T-cell (primary cell): Measurements from ENCODE around the gene CRNKL1. TPM values are rescaled to one million over a fixed set of nuclear protein-coding genes. Genes with fewer than 3 reads are reported as not detected.

Experiments
- ATAC-seq, 4 experiments: fragments of 200-7000 bp in 3 of 4; fragments of 150-1000 bp in 1 of 4; cut with Tn5 transposase; replicated peaks in 1 of 4; 1 replicate in 3 of 4; 2 replicates in 1 of 4; pipeline ENCODE4 v1.10.0; 2021; ENCODE audit warnings: moderate library complexity in 3 of 4, mild to moderate bottlenecking in 2 of 4, moderate number of reproducible peaks in 1 of 4
- CTCF ChIA-PET, 2 donors: fragments of 300-600 bp; sonication (Branson Sonifier 250); formaldehyde crosslinking; loops; one replicate each; lab custom pipeline; 2022; ENCODE audit warnings: antibody characterized with exemption in 2 of 2; lab: Charles Lee
- POLR2A ChIA-PET, 2 donors: fragments of 300-600 bp; sonication (Branson Sonifier 250); formaldehyde crosslinking; loops; one replicate each; lab custom pipeline; 2022; ENCODE audit warnings: antibody characterized with exemption in 2 of 2; lab: Charles Lee
- DNase-seq, 35 experiments: peaks; one replicate each; pipeline versions ENCODE4 v3.0.0 to v3.0.0-alpha.2; 2013 to 2023
- H3K27ac ChIP-seq: one replicate; pipeline ENCODE4 v1.5.1; 2013; ENCODE audit warnings: low read length
- H3K27me3 ChIP-seq, 2 experiments: replicated peaks in 1 of 2; 1 replicate in 1 of 2; 2 replicates in 1 of 2; pipeline versions ENCODE4 v1.6.1 to v1.7.0; 2013; ENCODE audit warnings: low read length in 1 of 2, mixed read lengths in 1 of 2; ENCODE audit not compliant: control insufficient read depth in 2 of 2, insufficient read depth in 2 of 2; ENCODE audit errors: extremely low read depth in 1 of 2
- H3K36me3 ChIP-seq, 2 donors: 1 replicate in 1 of 2; 2 replicates in 1 of 2; pipeline versions ENCODE4 v1.6.1 to v1.7.0; 2013; ENCODE audit warnings: low read length in 1 of 2; ENCODE audit not compliant: control insufficient read depth in 2 of 2, insufficient read depth in 1 of 2; ENCODE audit errors: extremely low read depth in 1 of 2
- H3K4me1 ChIP-seq, 2 experiments: 1 replicate in 1 of 2; 2 replicates in 1 of 2; pipeline versions ENCODE4 v1.6.1 to v1.7.0; 2013; ENCODE audit warnings: low read length in 2 of 2, mixed read lengths in 1 of 2; ENCODE audit not compliant: insufficient read depth in 2 of 2, control insufficient read depth in 1 of 2; ENCODE audit errors: extremely low read depth in 1 of 2
- H3K4me3 ChIP-seq, 2 donors: 1 replicate in 1 of 2; 2 replicates in 1 of 2; pipeline versions ENCODE4 v1.5.1 to v1.7.0; 2013; ENCODE audit warnings: mild to moderate bottlenecking in 2 of 2, low read length in 1 of 2, moderate library complexity in 1 of 2; ENCODE audit not compliant: control insufficient read depth in 1 of 2; ENCODE audit errors: extremely low read depth in 1 of 2
- H3K9me3 ChIP-seq: 2 replicates; pipeline ENCODE4 v1.7.0; 2013
- H3K27ac Mint-ChIP-seq, 2 donors: one replicate each; pipeline ENCODE4 v1.8.0; 2020 to 2021; ENCODE audit warnings: mild to moderate bottlenecking in 2 of 2, mixed read lengths in 2 of 2
- H3K27me3 Mint-ChIP-seq, 2 donors: one replicate each; pipeline ENCODE4 v1.8.0; 2021 to 2022; ENCODE audit warnings: mixed read lengths in 2 of 2
- H3K36me3 Mint-ChIP-seq: one replicate; pipeline ENCODE4 v1.8.0; 2021; ENCODE audit warnings: mixed read lengths
- H3K4me1 Mint-ChIP-seq, 3 donors: one replicate each; pipeline ENCODE4 v1.8.0; 2020 to 2022; ENCODE audit warnings: mixed read lengths in 3 of 3, mild to moderate bottlenecking in 1 of 3
- H3K4me3 Mint-ChIP-seq, 3 donors: one replicate each; pipeline ENCODE4 v1.8.0; 2020 to 2022; ENCODE audit warnings: mild to moderate bottlenecking in 3 of 3, mixed read lengths in 3 of 3, moderate library complexity in 3 of 3
- H3K9me3 Mint-ChIP-seq, 3 donors: one replicate each; pipeline ENCODE4 v1.8.0; 2020 to 2022; ENCODE audit warnings: mixed read lengths in 3 of 3
- WGBS: methylation state at CpG from one replicate; pipeline ENCODE4 v1.1.5; 2013; ENCODE audit warnings: missing lambda C conversion rate; ENCODE audit not compliant: insufficient coverage; 5-methylcytosine and 5-hydroxymethylcytosine counted together
- total RNA-seq, 35 experiments: library from RNA in 6 of 35; stranded (reverse) in 6 of 35; fragments of 120-200 nt in 1 of 35; gene quantifications; one replicate each; pipeline versions ENCODE4 v1.2.1 to v1.2.4 and lab custom pipeline; 2013 to 2026

The CRNKL1 gene
- total RNA-seq, 5 donors from 2014 or later (not counting 1 experiment from before 2014, with no cell fraction given): 17.8 to 27.0 (median 24.8) TPM

- no peaks in the 10 kb centered on the region for H3K9me3 Mint-ChIP-seq
- POLR2A ChIA-PET: no interaction called here
- ATAC-seq (peak in 2 of 4 experiments; percentile 1 to 7), DNase-seq (peak in 7 of 35 experiments; percentile 1 to 33 (median 11))
- Histone ChIP-seq H3K36me3 (peaks cover 0 to 3% of the 10 kb centered on the region in 2 donors), H3K4me3 (peak overlapping the region; percentile 68 to 72), H3K9me3 (no peaks in the 10 kb centered on the region), H3K27me3 (no peaks in the 10 kb centered on the region), H3K27ac (no peak overlapping the region), H3K4me1 (peaks cover 4 to 37% of the 10 kb centered on the region in 2 experiments)
- H3K36me3 Mint-ChIP-seq: peaks cover 3% of the 10 kb centered on the region
- H3K27me3 Mint-ChIP-seq: no peaks in the 10 kb centered on the region
- peaks cover 55 to 68% (median 65%) of the 10 kb centered on the region in 3 donors for H3K4me1 Mint-ChIP-seq
- CTCF ChIA-PET: no interaction called here
- H3K27ac Mint-ChIP-seq: peak overlapping the region; percentile 67 to 79
- H3K4me3 Mint-ChIP-seq: peak overlapping the region; percentile 86 to 90 (median 89)
- 2% methylated on average over 15 of the region's 17 CpGs for WGBS
Observed at GRCh38 chr20:20017844-20018185, 34.5 kb downstream of the CRNKL1 start.

- Histone ChIP-seq H3K9me3 (no peaks in the 10 kb centered on the region), H3K27ac (peak within 1 kb of the TSS; percentile 39), H3K27me3 (no peaks in the 10 kb centered on the region), H3K4me1 (peaks cover 4 to 37% of the 10 kb centered on the region in 2 experiments), H3K36me3 (no peaks in the 10 kb centered on the region), H3K4me3 (peak within 1 kb of the TSS; percentile 68 to 72)
- ChIA-PET CTCF (interaction anchor here in 1 of 2 donors (1.1 to 1.9 kb wide), 3 partner anchors 34 to 1451 kb away, joined by 3 to 14 read pairs (median 5); partner anchors contain the start of genes CFAP61 and CRNKL1), POLR2A (interaction anchor here in 1 of 2 donors (1.0 kb wide), 2 partner anchors 10 to 35 kb away, joined by 3 to 5 read pairs; partner anchors contain the start of genes CFAP61 and CRNKL1)
- peak; percentile 75 to 93 (median 87) for DNase-seq
- Mint-ChIP-seq H3K4me1 (peaks cover 60 to 63% (median 61%) of the 10 kb centered on the region in 3 donors), H3K9me3 (no peaks in the 10 kb centered on the region), H3K27ac (peak within 1 kb of the TSS; percentile 91 to 94), H3K27me3 (no peaks in the 10 kb centered on the region), H3K4me3 (peak within 1 kb of the TSS; percentile 86 to 90 (median 89)), H3K36me3 (peaks cover 3% of the 10 kb centered on the region)
- WGBS: under 1% methylated on average over 81 of the region's 81 CpGs
- peak; percentile 97 to 99 (median 98) for ATAC-seq
Observed at GRCh38 chr20:20017001-20017843, 35.0 kb downstream of the CRNKL1 start, which contains the start of gene NAA20. Gene NAA20, plus strand, starts transcription at chr20:20017362. Its CDS starts 35 bp downstream, at chr20:20017397.

GRCh38 chr20:20014659-20015058 lies 37.6 kb downstream of the CRNKL1 start:
- Histone ChIP-seq H3K9me3 (no peaks in the 10 kb centered on the region), H3K4me3 (no peak overlapping the region), H3K4me1 (peaks cover 4 to 26% of the 10 kb centered on the region in 2 experiments), H3K27me3 (peaks cover 0 to 8% of the 10 kb centered on the region in 2 experiments), H3K36me3 (no peaks in the 10 kb centered on the region), H3K27ac (no peak overlapping the region)
- ATAC-seq: no peak
- DNase-seq: peak in 6 of 35 experiments; percentile 12 to 32 (median 19)
- ChIA-PET CTCF (interaction anchor here in 1 of 2 donors (1.6 kb wide), 1 partner anchor 38 kb away, joined by 6 read pairs; the partner anchor contains the start of genes CFAP61 and CRNKL1), POLR2A (no interaction called here)
- no CpG with 5 or more reads among the region's 2 CpGs for WGBS
- H3K9me3 Mint-ChIP-seq: no peaks in the 10 kb centered on the region
- no peak overlapping the region for H3K4me3 Mint-ChIP-seq
- H3K36me3 Mint-ChIP-seq: peaks cover 3% of the 10 kb centered on the region
- no peak overlapping the region for H3K27ac Mint-ChIP-seq
- peaks cover 36 to 38% (median 37%) of the 10 kb centered on the region in 3 donors for H3K4me1 Mint-ChIP-seq
- H3K27me3 Mint-ChIP-seq: peaks cover 0 to 7% of the 10 kb centered on the region in 2 donors

- no peak overlapping the region for H3K27ac ChIP-seq
- no peaks in the 10 kb centered on the region for H3K36me3 ChIP-seq
- ChIA-PET POLR2A (no interaction called here), CTCF (no interaction called here)
- H3K4me1 ChIP-seq: peaks cover 0 to 5% of the 10 kb centered on the region in 2 experiments
- H3K4me1 Mint-ChIP-seq: peaks cover 17 to 18% (median 17%) of the 10 kb centered on the region in 3 donors
- no peak overlapping the region for H3K4me3 ChIP-seq
- peaks cover 0 to 18% of the 10 kb centered on the region in 2 experiments for H3K27me3 ChIP-seq
- DNase-seq (no peak), ATAC-seq (no peak)
- H3K27ac Mint-ChIP-seq: no peak overlapping the region
- no peaks in the 10 kb centered on the region for H3K9me3 Mint-ChIP-seq
- H3K27me3 Mint-ChIP-seq: peaks cover 9 to 18% of the 10 kb centered on the region in 2 donors
- H3K4me3 Mint-ChIP-seq: no peak overlapping the region
- no peaks in the 10 kb centered on the region for H3K9me3 ChIP-seq
- no peaks in the 10 kb centered on the region for H3K36me3 Mint-ChIP-seq
- WGBS: no CpG with 5 or more reads among the region's 2 CpGs
Observed at GRCh38 chr20:20012541-20012940, 39.7 kb downstream of the CRNKL1 start.

- H3K27ac ChIP-seq: no peak overlapping the region
- DNase-seq: no peak
- Mint-ChIP-seq H3K4me3 (no peak overlapping the region), H3K9me3 (no peaks in the 10 kb centered on the region), H3K27me3 (peaks cover 11 to 25% of the 10 kb centered on the region in 2 donors), H3K4me1 (peaks cover 9 to 11% (median 9%) of the 10 kb centered on the region in 3 donors), H3K27ac (no peak overlapping the region), H3K36me3 (no peaks in the 10 kb centered on the region)
- H3K9me3 ChIP-seq: no peaks in the 10 kb centered on the region
- WGBS: 75% methylated on average over 1 of the region's 4 CpGs
- H3K27me3 ChIP-seq: peaks cover 0 to 21% of the 10 kb centered on the region in 2 experiments
- H3K4me3 ChIP-seq: no peak overlapping the region
- ATAC-seq: no peak
- no peaks in the 10 kb centered on the region for H3K4me1 ChIP-seq
- POLR2A ChIA-PET: no interaction called here
- CTCF ChIA-PET: interaction anchor here in 1 of 2 donors (1.2 kb wide), 1 partner anchor 13 kb away, joined by 3 read pairs; no protein-coding TSS in a partner anchor
- H3K36me3 ChIP-seq: no peaks in the 10 kb centered on the region
Observed at GRCh38 chr20:20010639-20011500, 41.4 kb downstream of the CRNKL1 start.
